Thyroid gland (tissue), 4 donors: Measurements from ENCODE around the gene ARL17B.
"Not testable (repeated sequence)": the region's sequence is repeated elsewhere in the genome, so short reads cannot be mapped to it uniquely, and the experiment has no call there.

ENCODE experiments used
- CTCF ChIP-seq, 6 experiments: fragments of 200-600 bp in 3 of 6; fragments of 450-650 bp in 3 of 6; sonication (generic) in 3 of 6; IDR thresholded peaks; one replicate each; pipeline ENCODE4 v1.5.1; 2016 to 2019; ENCODE audit warnings: antibody characterized with exemption in 6 of 6, mild to moderate bottlenecking in 2 of 6, inconsistent platforms in 1 of 6, moderate library complexity in 1 of 6
- POLR2A ChIP-seq, 2 donors: fragments of 450-650 bp; IDR thresholded peaks; one replicate each; pipeline ENCODE4 v1.6.1; 2017; ENCODE audit warnings: antibody characterized with exemption in 2 of 2, mild to moderate bottlenecking in 2 of 2, moderate library complexity in 1 of 2

DNA sequence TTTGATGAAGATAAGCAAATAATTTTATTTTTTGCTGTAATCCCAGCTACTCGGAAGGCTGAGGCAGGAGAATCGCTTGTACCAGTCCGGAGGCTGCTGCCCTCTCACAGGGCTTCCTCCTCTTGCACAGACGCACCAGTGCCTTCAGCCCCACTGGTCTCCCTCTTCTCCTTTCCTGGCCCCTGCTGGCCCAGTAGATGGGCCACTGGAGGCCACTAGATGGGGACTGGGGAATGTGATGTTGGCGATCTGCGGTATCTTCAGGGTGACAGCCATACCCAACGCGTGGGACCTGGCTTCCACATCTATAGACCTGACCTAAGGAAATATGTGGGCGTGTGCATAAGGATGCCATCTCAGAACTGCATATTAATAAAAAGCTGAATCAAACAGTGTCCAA, 38.4 kb upstream of the ARL17B start:
- not testable (repeated sequence) for TF ChIP-seq POLR2A, CTCF (IDR thresholded peaks at IDR 0.05)
